ENCODE data around the gene SERPINE3.

- TF ChIP-seq CTCF (IDR thresholded peaks at IDR 0.05): no peak
- TF ChIP-seq POLR2A (IDR thresholded peaks at IDR 0.05): no peak
Measured at GRCh38 chr13:51346397-51346796, 6.9 kb downstream of the SERPINE3 start.
